ENCODE measurements around the gene FUNDC2.
"Not testable (repeated sequence)": the region's sequence is repeated elsewhere in the genome, so short reads cannot be mapped to it uniquely, and the experiment has no call there.

DNA sequence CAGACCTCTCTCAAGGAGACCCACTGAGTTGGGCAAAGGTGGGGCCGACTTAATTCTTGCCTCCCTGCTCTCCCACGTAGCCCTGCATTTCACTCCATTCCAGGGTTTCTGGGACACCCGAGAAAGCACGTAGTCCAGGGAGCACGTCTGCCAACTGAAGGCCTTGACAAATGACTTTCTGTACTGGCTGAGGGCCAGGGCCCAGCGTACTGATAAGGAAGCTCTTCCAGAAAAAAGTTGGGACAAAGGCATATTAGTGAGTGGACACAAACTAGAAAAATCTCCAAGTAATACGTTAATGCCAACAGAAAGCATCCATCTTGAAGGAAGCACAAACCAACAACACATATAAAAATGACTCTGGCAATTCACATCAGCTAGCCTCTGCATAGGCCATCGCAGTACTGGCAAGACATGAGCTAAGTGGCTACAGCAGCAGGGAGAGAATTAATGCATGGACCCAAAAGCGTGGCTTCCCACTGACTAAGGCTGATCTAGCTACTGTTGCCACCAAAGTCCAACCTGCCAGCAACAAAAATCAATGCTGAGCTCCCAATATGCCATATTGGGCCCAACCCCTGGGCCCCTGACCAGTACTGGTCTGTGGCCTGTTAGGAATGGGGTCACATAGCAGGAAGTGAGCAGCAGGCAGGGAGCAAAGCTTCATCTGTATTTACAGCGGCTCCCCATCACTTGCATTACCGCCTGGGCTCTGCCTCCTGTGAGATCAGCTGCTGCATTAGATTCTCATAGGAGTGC lies 19.6 kb upstream of the FUNDC2 start:
- TF ChIP-seq POLR2A (IDR thresholded peaks at IDR 0.05; ENCODE audit: low read length); GATA1 (IDR thresholded peaks at IDR 0.05; ENCODE audit: low read depth, low read length): not testable (repeated sequence)
